IMR-90 (cell line): ENCODE data around the gene CEP152. TPM values are rescaled to one million over a fixed set of nuclear protein-coding genes. Genes with fewer than 3 reads are reported as not detected.

Experiments
- ATAC-seq: fragments of 200-7000 bp; cut with Tn5 transposase; 2 replicates; pipeline ENCODE4 v1.9.1; 2020; ENCODE audit warnings: low read depth, mild to moderate bottlenecking, moderate library complexity
- BruUV-seq: library from RNA; stranded (reverse); fragments of 400-500 nt; replicated peaks from 2 replicates; lab custom pipeline; 2021; lab: Mats Ljungman, UMichigan
- CTCF ChIA-PET: fragments of 300-600 bp; formaldehyde crosslinking; extraction: SDS; loops from one replicate; lab custom pipeline; 2021; ENCODE audit warnings: antibody characterized with exemption; lab: Yijun Ruan, JAX
- POLR2A ChIA-PET: fragments of 300-600 bp; sonication (Branson Sonifier 250); formaldehyde crosslinking; loops from one replicate; lab custom pipeline; 2022; ENCODE audit warnings: antibody characterized with exemption; ENCODE audit not compliant: unreplicated experiment; lab: Charles Lee
- DNase-seq: peaks from one replicate; pipeline ENCODE4 v3.0.0; 2013
- H2AFZ ChIP-seq: replicated peaks from 2 replicates; pipeline ENCODE3; 2013; ENCODE audit warnings: low read length, mild to moderate bottlenecking; ENCODE audit not compliant: poor library complexity
- H2AK5ac ChIP-seq: 2 replicates; pipeline ENCODE4 v1.6.1; 2013; ENCODE audit warnings: low read depth, low read length, inconsistent platforms
- H2AK9ac ChIP-seq: replicated peaks from 2 replicates; pipeline ENCODE3; 2013; ENCODE audit warnings: mild to moderate bottlenecking, low read depth, low read length, moderate library complexity; ENCODE audit not compliant: poor library complexity
- H2BK120ac ChIP-seq: 2 replicates; pipeline ENCODE4 v1.6.1; 2013; ENCODE audit warnings: low read depth, low read length, inconsistent platforms
- H2BK15ac ChIP-seq: 3 replicates; pipeline ENCODE4 v1.6.1; 2013; ENCODE audit warnings: low read depth, low read length, inconsistent platforms
- H2BK20ac ChIP-seq: 2 replicates; pipeline ENCODE4 v1.6.1; 2013; ENCODE audit warnings: low read depth, mild to moderate bottlenecking, inconsistent platforms, low read length, moderate library complexity
- H2BK5ac ChIP-seq: 2 replicates; pipeline ENCODE4 v1.6.1; 2013; ENCODE audit warnings: mild to moderate bottlenecking, low read depth, low read length, inconsistent platforms; ENCODE audit not compliant: poor library complexity, severe bottlenecking
- H3K14ac ChIP-seq: replicated peaks from 2 replicates; pipeline ENCODE4 v1.6.1; 2013; ENCODE audit warnings: low read depth, low read length, inconsistent platforms
- H3K18ac ChIP-seq: 2 replicates; pipeline ENCODE4 v1.6.1; 2013; ENCODE audit warnings: low read depth, low read length, control low read depth
- H3K23ac ChIP-seq: 2 replicates; pipeline ENCODE4 v1.6.1; 2013; ENCODE audit warnings: low read depth, low read length, inconsistent platforms
- H3K27ac ChIP-seq: 2 replicates; pipeline ENCODE4 v1.5.1; 2013; ENCODE audit warnings: mild to moderate bottlenecking, control low read depth, low read length; ENCODE audit not compliant: insufficient read depth
- H3K27me3 ChIP-seq: 2 replicates; pipeline ENCODE4 v1.6.1; 2013; ENCODE audit warnings: low read length; ENCODE audit not compliant: control insufficient read depth, insufficient read depth
- H3K36me3 ChIP-seq: 2 replicates; pipeline ENCODE4 v1.6.1; 2013; ENCODE audit warnings: low read length, mixed read lengths; ENCODE audit not compliant: control insufficient read depth, insufficient read depth
- H3K4ac ChIP-seq: 2 replicates; pipeline ENCODE4 v1.6.1; 2013; ENCODE audit warnings: low read depth, low read length, inconsistent platforms
- H3K4me1 ChIP-seq: 2 replicates; pipeline ENCODE4 v1.6.1; 2013; ENCODE audit warnings: low read length, mixed read lengths; ENCODE audit not compliant: control insufficient read depth, insufficient read depth
- H3K4me2 ChIP-seq: 2 replicates; pipeline ENCODE4 v1.6.1; 2013; ENCODE audit warnings: low read depth, mild to moderate bottlenecking, control low read depth, low read length, moderate library complexity
- H3K4me3 ChIP-seq: 2 replicates; pipeline ENCODE4 v1.5.1; 2013; ENCODE audit warnings: low read depth, mild to moderate bottlenecking, control low read depth, low read length, moderate library complexity; ENCODE audit not compliant: insufficient read depth
- H3K56ac ChIP-seq: 2 replicates; pipeline ENCODE4 v1.6.1; 2013; ENCODE audit warnings: low read length, inconsistent platforms; ENCODE audit not compliant: insufficient read depth; ENCODE audit errors: extremely low read depth
- H3K79me1 ChIP-seq, 2 experiments: 2 replicates each; pipeline ENCODE4 v1.6.1; 2013; ENCODE audit warnings: low read length in 2 of 2, inconsistent platforms in 1 of 2, low read depth in 1 of 2
- H3K9ac ChIP-seq: 2 replicates; pipeline ENCODE4 v1.6.1; 2013; ENCODE audit warnings: low read depth, low read length, control low read depth
- H3K9me1 ChIP-seq: 2 replicates; pipeline ENCODE4 v1.6.1; 2013; ENCODE audit warnings: low read length, inconsistent platforms; ENCODE audit not compliant: insufficient read depth
- H3K9me3 ChIP-seq: 2 replicates; pipeline ENCODE4 v1.6.1; 2013; ENCODE audit warnings: low read length; ENCODE audit not compliant: control insufficient read depth, insufficient read depth
- H4K20me1 ChIP-seq: 2 replicates; pipeline ENCODE4 v1.6.1; 2013; ENCODE audit warnings: low read length, inconsistent platforms; ENCODE audit not compliant: insufficient read depth
- H4K5ac ChIP-seq: 2 replicates; pipeline ENCODE4 v1.6.1; 2013; ENCODE audit warnings: mild to moderate bottlenecking, low read depth, low read length, control low read depth
- H4K8ac ChIP-seq, 2 experiments: 2 replicates each; pipeline ENCODE4 v1.6.1; 2013; ENCODE audit warnings: low read depth in 2 of 2, low read length in 2 of 2, control low read depth in 1 of 2, inconsistent platforms in 1 of 2
- H4K91ac ChIP-seq: 2 replicates; pipeline ENCODE4 v1.6.1; 2013; ENCODE audit warnings: low read depth, low read length, inconsistent platforms; ENCODE audit not compliant: insufficient read depth
- WGBS, 2 experiments: methylation state at CpG; one replicate each; pipeline versions ENCODE4 v1.1.5 to v1.1.7; 2013; ENCODE audit warnings: missing lambda C conversion rate in 2 of 2; ENCODE audit not compliant: insufficient read length in 1 of 2; ENCODE audit errors: extremely low coverage in 2 of 2; 5-methylcytosine and 5-hydroxymethylcytosine counted together
- dilution Hi-C: fragments of 300-500 bp; cut with HindIII; formaldehyde crosslinking; loops from one replicate; pipeline ENCODE4 v1.14.3; 2018; ENCODE audit warnings: low sequenced_read_pairs; ENCODE audit not compliant: unreplicated experiment
- in situ Hi-C: fragments of 300-500 bp; cut with MboI; formaldehyde crosslinking; loops from 3 replicates; pipeline ENCODE4 v1.14.3; 2019; ENCODE audit warnings: low sequenced_read_pairs, inconsistent platforms, mixed read lengths
- intact Hi-C: fragments of 100-400 bp; cut with micrococcal nuclease; formaldehyde crosslinking; loops from 2 replicates; pipeline ENCODE4 v1.10.0; 2022
- polyA plus RNA-seq, 3 experiments: library from polyadenylated mRNA; depleted of rRNA; stranded (reverse); fragments of >200 nt; gene quantifications; 2 replicates each; pipeline ENCODE4 v1.2.3, GENCODE V29; 2012; ENCODE audit warnings: low replicate concordance in 1 of 3
- total RNA-seq: library from RNA; depleted of rRNA; stranded (reverse); fragments of >200 nt; gene quantifications from 2 replicates; pipeline ENCODE4 v1.2.3, GENCODE V29; 2012
- TF ChIP-seq, protein P1 (sequence below): fragments of 150-350 bp; IDR thresholded peaks from 2 replicates; pipeline ENCODE4 v1.6.1; 2016; ENCODE audit warnings: low read depth, mild to moderate bottlenecking, low read length, moderate library complexity, borderline replicate concordance

CEP152 gene
- total and polyA plus RNA-seq, 2 of the 4 experiments (the other 2 are of a cell fraction) = 2.1 to 7.3 TPM

DNA sequence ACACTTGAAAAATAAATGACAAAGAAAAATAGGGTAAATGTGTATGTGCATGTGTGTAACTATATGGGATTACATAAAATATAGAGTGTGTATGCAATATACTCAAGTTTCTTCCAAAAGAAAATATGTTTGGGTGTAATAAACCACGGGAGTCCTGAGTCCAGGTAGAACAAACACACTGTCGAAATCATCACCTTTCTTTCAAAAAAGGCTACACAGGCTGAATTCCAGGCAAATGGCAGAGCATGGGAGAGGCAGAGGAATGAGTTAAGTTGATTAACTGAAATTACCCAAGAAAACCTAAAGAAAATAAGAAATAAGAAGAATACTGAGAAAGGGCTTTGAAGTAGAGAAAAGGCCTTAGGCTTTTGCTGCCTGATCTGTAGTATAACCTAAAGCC lies 26.1 kb downstream of the CEP152 start:
- no peak overlapping the region for H3K23ac ChIP-seq
- dilution Hi-C loops = no loop called here
- CTCF ChIA-PET = interaction anchor here (1.0 kb wide), 1 partner anchor 14 kb away, joined by 4 read pairs; no protein-coding TSS in a partner anchor

More for the DNA sequence above, 26.1 kb downstream of the CEP152 start:
- Histone ChIP-seq H2BK15ac (no peak overlapping the region), H2BK120ac (no peak overlapping the region; the same call in 1 of the 2 replicates), H3K4me2 (no peak overlapping the region), H4K20me1 (no peaks in the 10 kb centered on the region), H3K27ac (no peak overlapping the region), H2BK20ac (no peak overlapping the region), H3K79me1 (peaks cover 0 to 8% of the 10 kb centered on the region in 2 experiments; a peak in 2 of 4 replicates), H3K4ac (no peak overlapping the region), H3K9me3 (no peaks in the 10 kb centered on the region), H3K4me1 (peaks cover 2% of the 10 kb centered on the region; the same call in 1 of the 2 replicates), H2AK9ac (no peak overlapping the region), H3K18ac (no peak overlapping the region), H4K91ac (no peak overlapping the region), H4K8ac (no peak overlapping the region), H3K56ac (no peak overlapping the region), H2AFZ (no peak overlapping the region), H3K9me1 (no peaks in the 10 kb centered on the region), H3K4me3 (no peak overlapping the region), H3K9ac (no peak overlapping the region), H4K5ac (no peak overlapping the region), H3K27me3 (no peaks in the 10 kb centered on the region), H3K36me3 (peaks cover 11% of the 10 kb centered on the region), H2BK5ac (no peak overlapping the region), H2AK5ac (no peak overlapping the region), H3K14ac (no peak overlapping the region)
- POLR2A ChIA-PET = no interaction called here
- intact Hi-C loops = loop anchor here (5.0 kb wide), 1 partner anchor 37 kb away; no protein-coding TSS in a partner anchor
- no peak for DNase-seq
- ATAC-seq = no peak
- no CpG with 5 or more reads among the region's 2 CpGs for WGBS, 2 experiments
- in situ Hi-C loops = no loop called here
- TF ChIP-seq, protein P1, sequence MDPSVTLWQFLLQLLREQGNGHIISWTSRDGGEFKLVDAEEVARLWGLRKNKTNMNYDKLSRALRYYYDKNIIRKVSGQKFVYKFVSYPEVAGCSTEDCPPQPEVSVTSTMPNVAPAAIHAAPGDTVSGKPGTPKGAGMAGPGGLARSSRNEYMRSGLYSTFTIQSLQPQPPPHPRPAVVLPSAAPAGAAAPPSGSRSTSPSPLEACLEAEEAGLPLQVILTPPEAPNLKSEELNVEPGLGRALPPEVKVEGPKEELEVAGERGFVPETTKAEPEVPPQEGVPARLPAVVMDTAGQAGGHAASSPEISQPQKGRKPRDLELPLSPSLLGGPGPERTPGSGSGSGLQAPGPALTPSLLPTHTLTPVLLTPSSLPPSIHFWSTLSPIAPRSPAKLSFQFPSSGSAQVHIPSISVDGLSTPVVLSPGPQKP = no peak
- BruUV-seq = no TSS peak
